Stimulated activated CD4-positive, alpha-beta T cell treated with anti-CD3 and anti-CD28 coated beads, Interleukin-1b, Interleukin-23, amount 100 ng/mL, for 1 hour (primary cell): ENCODE measurements around the gene TBC1D2.
"Not testable (repeated sequence)": the region's sequence is repeated elsewhere in the genome, so short reads cannot be mapped to it uniquely, and the experiment has no call there.

Experiments used
- DNase-seq, 2 donors: peaks; one replicate each; pipeline ENCODE4 v3.0.0-alpha.2; 2020; ENCODE audit warnings: low read depth in 2 of 2

The TBC1D2 gene

GRCh38 chr9:98191671-98192502 lies 63.6 kb downstream of the TBC1D2 start:
- no peak for DNase-seq

DNA sequence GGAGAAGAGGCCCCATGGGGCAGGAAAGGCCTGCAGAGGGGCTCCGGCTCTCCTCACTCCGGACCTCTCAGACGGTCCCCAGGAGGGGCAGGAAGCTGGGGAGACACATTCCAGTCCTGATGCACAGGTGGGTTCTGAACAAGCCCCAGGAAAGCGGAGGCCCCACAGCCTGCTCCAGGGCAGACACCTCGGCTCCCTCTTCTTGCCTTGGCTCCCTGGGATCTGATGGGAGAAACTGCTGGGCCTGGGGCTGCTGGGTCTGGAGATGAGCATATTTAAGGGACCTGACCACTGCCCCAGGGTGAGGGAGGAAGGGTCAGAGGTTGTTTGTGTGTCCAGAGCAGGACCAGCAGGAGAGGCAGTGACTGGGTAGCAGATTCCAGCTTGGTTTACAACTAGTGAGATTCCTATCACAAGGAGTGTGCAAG lies 64.3 kb downstream of the TBC1D2 start:
- no peak for DNase-seq

DNA sequence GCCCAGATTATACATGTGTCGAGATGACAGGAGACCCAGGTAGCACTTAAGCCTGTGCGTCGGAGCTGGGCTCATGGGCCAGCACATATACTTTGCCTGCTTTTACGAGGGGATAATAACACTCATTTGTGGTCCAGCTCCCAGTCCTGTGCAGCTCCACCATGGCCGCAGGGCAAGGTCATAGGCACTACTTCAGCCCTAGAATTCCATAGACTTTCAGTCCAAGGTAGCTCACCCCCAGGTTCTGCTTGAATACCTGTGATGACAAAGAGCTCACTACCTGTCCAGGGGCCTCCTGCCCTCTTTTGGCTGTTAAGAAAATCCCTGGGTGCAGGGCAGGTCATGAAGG lies 64.7 kb downstream of the TBC1D2 start:
- DNase-seq: no peak

- no peak for DNase-seq
Measured at GRCh38 chr9:98189412-98189811, 66.0 kb downstream of the TBC1D2 start.

DNA sequence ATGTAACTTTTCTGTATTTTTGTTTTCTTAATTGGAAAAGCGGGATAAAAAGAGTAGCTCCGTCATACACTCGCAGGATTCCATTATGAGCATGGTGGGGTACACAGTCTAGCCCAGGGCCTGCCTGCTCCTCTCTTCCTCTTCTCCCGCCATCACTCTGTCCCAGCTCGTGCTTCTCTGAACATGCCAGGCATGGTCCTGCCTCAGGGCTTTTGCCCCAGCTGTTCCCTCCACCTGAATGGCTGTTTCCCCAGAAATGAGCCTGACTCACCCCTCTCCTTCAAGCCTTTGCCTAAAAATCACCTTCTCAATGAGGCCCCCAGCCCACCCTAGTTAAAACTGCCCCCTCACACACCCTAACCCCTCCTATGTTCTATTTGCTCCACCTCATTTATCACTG lies 67.5 kb downstream of the TBC1D2 start:
- DNase-seq: no peak

DNA sequence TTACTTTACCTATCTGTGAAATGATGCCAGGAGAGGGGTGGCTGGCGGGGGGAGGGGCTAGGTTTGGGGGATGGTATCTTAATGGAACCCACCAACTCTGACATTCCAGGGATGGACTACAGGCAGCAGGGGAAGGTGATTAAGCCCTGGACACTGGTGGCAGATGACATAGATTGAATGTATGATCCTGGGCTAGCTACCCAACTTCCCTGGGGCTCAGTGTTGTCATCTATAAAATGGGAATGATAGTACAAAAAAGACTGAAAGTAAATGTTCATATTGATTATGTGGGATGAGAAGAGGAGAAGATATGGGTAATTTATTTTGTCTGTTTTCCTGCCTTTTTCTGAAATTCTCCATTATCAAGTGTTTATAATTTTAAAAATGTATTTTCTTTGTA lies 69.2 kb downstream of the TBC1D2 start:
- no peak for DNase-seq

DNA sequence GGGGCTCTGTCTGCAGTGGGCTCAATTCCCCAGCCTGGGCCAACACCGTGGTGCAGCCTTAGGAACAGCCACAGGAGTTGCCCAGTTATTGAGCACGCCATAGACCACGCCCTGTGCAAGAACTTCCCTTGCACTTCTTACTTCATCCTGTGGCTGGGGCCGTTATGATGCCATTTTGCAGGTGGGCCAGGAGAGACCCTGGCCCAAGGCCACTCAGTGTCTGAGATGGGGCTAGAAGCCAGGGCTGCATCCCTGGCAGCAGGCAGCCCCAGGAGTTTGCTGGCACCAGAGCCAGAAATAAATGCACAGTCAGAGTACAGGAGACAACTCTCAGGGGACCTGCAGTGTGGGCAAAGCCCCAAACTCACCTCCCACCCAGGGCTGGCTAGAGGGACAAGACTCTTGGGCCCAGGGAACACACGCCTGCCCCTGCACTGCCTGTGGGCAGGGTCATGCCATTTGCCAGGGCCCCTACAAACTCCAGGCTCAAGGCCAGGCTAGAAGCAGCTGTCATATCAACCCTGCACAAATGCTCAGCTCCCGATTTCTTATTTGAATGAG lies 69.8 kb downstream of the TBC1D2 start:
- DNase-seq: no peak

DNA sequence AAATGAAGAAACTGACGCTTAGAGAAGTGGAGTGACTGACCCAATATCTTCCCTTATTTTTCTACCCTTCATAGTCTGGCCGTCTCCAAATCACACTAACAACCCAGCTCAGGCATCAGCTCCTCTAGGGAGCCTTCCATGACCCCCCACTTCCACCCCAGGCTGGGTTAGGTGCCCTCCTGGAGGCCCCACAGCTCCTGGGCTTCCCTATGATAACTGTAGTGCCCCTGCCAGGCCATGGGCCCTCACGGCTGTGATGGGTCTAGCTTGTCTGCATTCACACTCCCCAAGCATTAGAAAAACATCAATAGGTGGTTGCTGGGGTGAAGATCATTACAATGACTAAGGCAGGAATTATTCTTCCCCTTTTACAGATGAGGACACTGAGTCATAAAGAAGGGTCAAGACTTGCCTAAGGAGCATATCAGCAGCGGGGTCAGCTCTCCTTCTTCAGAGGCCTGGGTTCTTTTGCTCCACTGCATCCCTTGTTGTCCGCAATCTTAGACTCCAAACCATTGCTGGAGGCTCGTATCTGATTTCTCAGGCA lies 70.4 kb downstream of the TBC1D2 start:
- DNase-seq: no peak

DNA sequence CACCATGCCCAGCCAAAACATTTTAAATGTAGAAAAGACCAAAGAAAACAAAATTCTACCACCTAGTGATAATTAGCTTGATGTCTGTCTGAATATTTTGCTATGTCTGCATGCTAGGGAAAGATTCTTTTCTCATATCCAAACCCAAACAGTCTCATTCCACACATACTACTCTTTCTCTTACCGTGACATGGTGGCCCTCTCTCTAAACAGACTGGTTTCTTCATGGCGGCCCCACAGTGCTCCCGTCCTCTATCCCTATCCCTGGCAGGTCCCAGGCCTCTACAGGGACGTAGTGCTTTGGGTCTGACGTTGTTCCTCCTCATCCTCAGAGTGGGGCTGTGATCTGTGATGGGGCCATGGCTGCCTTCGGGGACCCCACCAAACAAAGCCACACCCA lies 71.1 kb downstream of the TBC1D2 start:
- DNase-seq: no peak

- DNase-seq: no peak
Measured at GRCh38 chr9:98182889-98183599, 72.4 kb downstream of the TBC1D2 start.

DNA sequence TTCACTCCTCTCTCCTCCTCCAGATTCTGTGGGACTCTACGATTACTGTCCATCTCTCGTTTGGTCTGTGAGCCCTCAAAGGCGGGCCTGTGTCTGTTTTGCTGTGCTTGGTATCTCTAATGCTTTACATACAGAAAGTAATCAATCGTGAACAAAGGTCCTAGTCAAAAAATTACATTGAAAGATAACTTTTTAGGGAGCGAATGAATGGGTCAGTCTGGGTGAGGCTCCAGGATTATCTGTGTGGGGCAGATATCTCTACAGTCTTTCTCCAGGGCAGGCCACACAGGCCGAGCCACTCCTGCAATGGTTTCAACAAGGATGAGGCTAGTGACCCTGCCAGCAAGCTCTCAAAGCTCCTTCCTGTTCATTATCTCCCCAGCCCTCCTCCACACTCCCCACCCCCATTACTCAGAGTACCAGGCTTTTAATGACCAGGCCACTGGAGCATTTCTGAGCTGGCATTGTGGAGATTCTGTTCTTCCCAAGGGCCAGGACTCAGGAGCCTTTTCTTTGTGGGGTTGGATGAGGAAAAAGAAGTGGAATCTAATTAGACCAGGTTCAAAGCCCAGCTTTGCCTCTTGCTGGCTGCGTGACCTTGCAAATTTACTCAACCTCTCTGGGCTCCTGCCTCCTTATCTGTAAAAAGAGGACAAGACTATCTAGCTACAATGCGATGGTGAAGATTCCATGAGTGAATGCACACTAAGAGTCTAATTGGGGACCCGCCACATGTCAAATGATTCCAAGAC lies 73.2 kb downstream of the TBC1D2 start:
- DNase-seq: no peak

GRCh38 chr9:98181746-98182068 lies 73.7 kb downstream of the TBC1D2 start:
- no peak for DNase-seq

DNA sequence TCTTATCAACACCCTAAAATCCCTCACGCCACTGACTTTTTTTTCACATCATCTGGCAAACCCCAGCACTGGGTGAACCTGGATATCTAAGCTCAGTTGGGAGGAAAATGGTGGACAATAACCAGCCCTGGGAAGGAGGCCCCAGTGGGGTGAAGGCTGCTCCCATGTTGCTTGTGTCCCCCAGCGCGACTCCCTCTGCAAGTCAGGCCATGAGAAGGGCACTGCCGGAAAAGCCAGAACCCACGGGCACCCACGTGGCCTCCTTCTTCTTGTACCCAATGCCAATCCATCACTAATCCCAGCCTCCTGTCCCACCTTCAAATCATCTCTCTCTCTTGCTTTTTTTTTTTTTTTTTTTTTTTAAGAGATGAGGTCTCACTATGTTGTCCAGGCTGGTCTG lies 74.5 kb downstream of the TBC1D2 start:
- DNase-seq: no peak

DNA sequence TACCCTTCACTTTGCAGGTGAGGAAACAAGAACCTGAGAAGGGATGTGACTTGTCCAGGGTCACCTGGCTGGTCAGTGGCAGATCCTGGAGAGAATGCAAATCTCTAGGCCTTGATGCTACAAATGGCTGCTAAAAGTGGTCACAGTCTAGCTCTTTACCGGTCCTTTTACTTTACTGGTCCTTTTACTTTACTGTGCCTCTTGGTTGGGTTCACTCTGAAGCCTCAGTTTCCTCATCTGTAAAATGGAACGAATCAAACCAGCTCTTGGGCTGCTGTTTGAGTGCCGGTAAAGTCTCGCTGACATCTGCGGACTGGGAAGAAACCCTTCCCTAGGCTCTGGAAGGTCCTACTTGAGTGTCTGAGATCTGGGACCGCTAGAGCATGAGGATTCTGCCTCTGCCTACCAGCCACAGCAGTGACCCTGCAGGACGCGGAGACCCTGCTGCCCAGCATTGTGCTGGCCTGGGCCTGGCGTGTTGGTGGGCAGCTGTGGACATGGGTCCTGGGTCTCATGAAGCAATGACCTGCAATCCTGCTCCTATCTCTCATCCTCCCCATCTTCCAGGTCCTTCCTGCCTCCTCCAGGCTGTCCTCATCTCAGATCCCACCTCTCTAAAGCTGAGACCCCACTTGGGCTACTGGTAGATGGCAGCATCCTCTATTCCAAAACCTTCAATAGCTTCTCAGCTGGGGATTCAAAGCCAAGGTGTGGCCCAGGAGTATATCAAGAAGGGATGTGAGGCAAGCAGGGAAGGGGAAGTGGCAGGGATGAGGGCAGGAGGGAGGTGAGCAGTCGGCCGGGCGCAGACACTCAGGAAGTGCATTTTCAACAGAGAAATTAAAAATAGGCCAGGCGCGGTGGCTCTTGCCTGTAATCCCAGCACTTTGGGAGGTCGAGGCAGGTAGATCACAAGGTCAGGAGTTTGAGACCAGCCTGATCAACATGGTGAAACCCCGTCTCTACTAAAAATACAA lies 76.3 kb downstream of the TBC1D2 start:
- no peak for DNase-seq

GRCh38 chr9:98176391-98177259 lies 78.8 kb downstream of the TBC1D2 start:
- DNase-seq: no peak

GRCh38 chr9:98175762-98176161 lies 79.7 kb downstream of the TBC1D2 start:
- no peak for DNase-seq

DNA sequence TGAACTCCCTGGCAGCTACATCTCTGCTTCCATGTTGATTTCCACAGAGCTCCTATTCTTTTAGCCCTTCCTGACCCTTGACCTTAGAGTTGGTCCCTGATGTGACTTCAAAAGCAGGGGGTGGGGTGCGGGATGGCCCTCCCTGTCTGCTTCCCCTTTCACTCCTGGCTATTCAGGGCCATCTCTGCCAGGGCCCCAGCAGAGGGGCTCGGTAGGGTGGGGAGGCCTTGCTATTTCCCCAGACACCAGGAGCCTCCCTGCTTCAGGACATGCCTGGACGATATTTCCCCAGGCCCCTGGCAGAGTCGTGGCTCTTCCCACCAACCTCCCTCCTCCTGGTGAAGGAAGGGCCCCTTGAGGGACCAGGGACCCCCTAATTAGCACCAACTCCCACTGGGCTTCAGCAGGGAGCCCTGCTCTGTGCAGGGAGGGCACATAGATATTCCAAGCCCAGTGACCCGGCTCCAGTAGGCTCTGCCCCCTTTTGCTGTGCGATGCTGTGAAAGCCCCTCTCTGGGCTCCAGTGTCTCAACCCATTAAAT lies 80.3 kb downstream of the TBC1D2 start:
- no peak for DNase-seq

DNA sequence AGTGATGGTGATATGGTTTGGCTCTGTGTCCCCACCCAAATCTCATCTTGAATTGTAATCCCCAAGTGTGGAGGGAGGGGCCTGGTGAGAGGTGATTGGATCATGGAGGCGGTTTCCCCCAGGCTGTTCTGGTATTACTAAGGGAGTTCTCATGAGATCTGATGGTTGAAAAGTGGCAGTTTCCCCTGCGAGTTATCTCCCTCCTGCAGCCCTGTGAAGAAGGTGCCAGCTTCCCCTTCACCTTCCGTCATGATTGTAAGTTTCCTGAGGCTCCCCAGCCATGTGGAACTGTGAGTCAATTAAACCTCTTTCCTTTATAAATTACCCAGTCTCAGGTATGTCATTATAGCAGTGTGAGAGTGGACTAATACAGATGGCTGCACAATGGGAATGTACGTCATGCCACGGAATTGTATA lies 80.9 kb downstream of the TBC1D2 start:
- not testable (repeated sequence) for DNase-seq

- DNase-seq: no peak
Measured at GRCh38 chr9:98173181-98173580, 82.3 kb downstream of the TBC1D2 start.

DNA sequence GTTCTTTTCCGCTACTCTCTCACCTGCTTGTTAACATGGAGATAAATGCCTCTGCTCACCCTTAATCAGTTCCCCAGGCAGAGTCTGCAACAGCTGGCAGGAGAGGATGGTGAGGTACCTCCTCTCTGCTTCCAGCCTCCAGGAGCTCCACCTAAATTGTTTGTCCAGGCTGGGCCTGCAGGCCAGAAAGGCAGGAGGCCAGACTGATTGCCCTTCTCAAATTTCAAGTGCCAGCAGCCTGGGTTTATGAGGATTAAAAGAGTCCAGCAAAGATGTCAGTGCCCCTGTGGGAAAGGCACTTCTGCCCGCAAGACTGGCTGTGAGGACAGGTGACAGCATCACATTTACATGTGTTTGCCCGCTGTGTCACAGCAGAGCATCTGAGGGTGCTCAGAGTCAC lies 82.8 kb downstream of the TBC1D2 start:
- no peak for DNase-seq
